Astrocyte of the cerebellum (primary cell): ENCODE data around the gene ZNF350.

Experiments
- DNase-seq: peaks from one replicate; pipeline ENCODE4 v3.0.0-alpha.2; 2011; ENCODE audit warnings: low read depth
- H3K4me3 ChIP-seq: 2 replicates; pipeline ENCODE4 v1.5.1; 2011; ENCODE audit warnings: mild to moderate bottlenecking, low read depth, low read length, moderate library complexity
- CTCF ChIP-seq: IDR thresholded peaks from 2 replicates; pipeline ENCODE4 v1.5.1; 2012; ENCODE audit warnings: low read length, low read depth, moderate library complexity, mild to moderate bottlenecking; ENCODE audit errors: missing control alignments
- in situ Hi-C: cut with HindIII; loops from 2 replicates; pipeline ENCODE4 v1.10.0; 2017; ENCODE audit warnings: low sequenced_read_pairs

ZNF350 gene

GRCh38 chr19:51921949-51922348 lies 64.7 kb downstream of the ZNF350 start:
- in situ Hi-C loops: no loop called here
- no peak for TF ChIP-seq CTCF
- H3K4me3 ChIP-seq: no peak overlapping the region
- DNase-seq: no peak

GRCh38 chr19:51919606-51920005 lies 67.0 kb downstream of the ZNF350 start:
- DNase-seq: no peak
- TF ChIP-seq CTCF: no peak

GRCh38 chr19:51916167-51916566 lies 70.5 kb downstream of the ZNF350 start:
- no peak overlapping the region for H3K4me3 ChIP-seq
- in situ Hi-C loops: no loop called here
- DNase-seq: no peak
- no peak for TF ChIP-seq CTCF

More at GRCh38 chr19:51919606-51920005, 67.0 kb downstream of the ZNF350 start:
- no peak overlapping the region for H3K4me3 ChIP-seq
- in situ Hi-C loops: no loop called here

GRCh38 chr19:51915324-51915867 lies 71.2 kb downstream of the ZNF350 start:
- DNase-seq: no peak
- TF ChIP-seq CTCF: no peak
- no peak overlapping the region for H3K4me3 ChIP-seq
- in situ Hi-C loops: no loop called here
